Activated naive CD8-positive, alpha-beta T cell treated with anti-CD3 and anti-CD28 coated beads, Interleukin-2, amount 10 ng/mL, durations not matched to agents 7 days and 5 days (primary cell): ENCODE data around the gene NUCB1. TPM values are rescaled to one million over a fixed set of nuclear protein-coding genes. Genes with fewer than 3 reads are reported as not detected.
A peak's percentile ranks its signal among the peaks of the same experiment; 100 is the strongest.
"Not testable (repeated sequence)": the region's sequence is repeated elsewhere in the genome, so short reads cannot be mapped to it uniquely, and the experiment has no call there.

Experiments used
- ATAC-seq: fragments of 150-1000 bp; cut with Tn5 transposase; one replicate; pipeline ENCODE4 v1.10.0; 2021; ENCODE audit warnings: low read depth, moderate library complexity
- POLR2A ChIA-PET: fragments of 350-600 bp; sonication (Branson Sonifier 250); formaldehyde crosslinking; loops from one replicate; lab custom pipeline; 2021; ENCODE audit warnings: antibody characterized with exemption; lab: Charles Lee
- DNase-seq: peaks from one replicate; pipeline ENCODE4 v3.0.0; 2021
- H3K27ac Mint-ChIP-seq: one replicate; pipeline ENCODE4 v1.8.0; 2022; ENCODE audit warnings: mild to moderate bottlenecking, mixed read lengths
- H3K27me3 Mint-ChIP-seq: one replicate; pipeline ENCODE4 v1.8.0; 2022; ENCODE audit warnings: mild to moderate bottlenecking, moderate library complexity, mixed read lengths
- H3K36me3 Mint-ChIP-seq: one replicate; pipeline ENCODE4 v1.8.0; 2021; ENCODE audit warnings: mild to moderate bottlenecking, mixed read lengths
- H3K4me1 Mint-ChIP-seq: one replicate; pipeline ENCODE4 v1.8.0; 2021; ENCODE audit warnings: mixed read lengths
- H3K4me3 Mint-ChIP-seq: one replicate; pipeline ENCODE4 v1.8.0; 2022; ENCODE audit warnings: mild to moderate bottlenecking, moderate library complexity, mixed read lengths
- H3K9me3 Mint-ChIP-seq: one replicate; pipeline ENCODE4 v1.8.0; 2021; ENCODE audit warnings: mixed read lengths
- total RNA-seq, 2 experiments: library from RNA; stranded (reverse); gene quantifications; one replicate each; pipeline ENCODE4 v1.2.3, GENCODE V29; 2021

Gene NUCB1
- total RNA-seq, 2 experiments from 2014 or later: 203 to 214 TPM

- Mint-ChIP-seq H3K36me3 (peaks cover 37% of the 10 kb centered on the region), H3K27me3 (no peaks in the 10 kb centered on the region), H3K4me1 (peaks cover 37% of the 10 kb centered on the region), H3K9me3 (peaks cover 2% of the 10 kb centered on the region), H3K27ac (peak overlapping the region; percentile 65), H3K4me3 (no peak overlapping the region)
- DNase-seq (no peak), ATAC-seq (no peak)
- POLR2A ChIA-PET: interaction anchor here (0.6 to 1.2 kb wide), 3 partner anchors 18 to 238 kb away, joined by 3 to 4 read pairs (median 4); no protein-coding TSS in a partner anchor
These were observed 21.7 kb upstream of the NUCB1 start for GRCh38 chr19:48878196-48879024.

- Mint-ChIP-seq H3K4me3 (no peak overlapping the region), H3K4me1 (peaks cover 30% of the 10 kb centered on the region), H3K36me3 (peaks cover 29% of the 10 kb centered on the region), H3K9me3 (peaks cover 2% of the 10 kb centered on the region), H3K27me3 (no peaks in the 10 kb centered on the region), H3K27ac (no peak overlapping the region)
- DNase-seq (no peak), ATAC-seq (no peak)
- POLR2A ChIA-PET: interaction anchor here (0.7 to 1.2 kb wide), 2 partner anchors 17 to 91 kb away, joined by 3 to 4 read pairs; no protein-coding TSS in a partner anchor
These were observed 21.0 kb upstream of the NUCB1 start for GRCh38 chr19:48879025-48879637.

GRCh38 chr19:48879696-48880095 is 20.4 kb upstream of the NUCB1 start:
- H3K4me3 Mint-ChIP-seq, ATAC-seq, H3K27ac Mint-ChIP-seq, DNase-seq, H3K27me3 Mint-ChIP-seq, H3K9me3 Mint-ChIP-seq: not testable (repeated sequence)
- peaks cover 26% of the 10 kb centered on the region for H3K36me3 Mint-ChIP-seq
- peaks cover 24% of the 10 kb centered on the region for H3K4me1 Mint-ChIP-seq
- POLR2A ChIA-PET: interaction anchor here (0.7 to 3.1 kb wide), 4 partner anchors 7 to 91 kb away, joined by 3 to 14 read pairs (median 4); partner anchors contain the start of gene PPP1R15A

- Mint-ChIP-seq H3K4me1 (peaks cover 14% of the 10 kb centered on the region), H3K27me3 (no peaks in the 10 kb centered on the region), H3K9me3 (peaks cover 2% of the 10 kb centered on the region), H3K4me3 (no peak overlapping the region), H3K36me3 (peaks cover 14% of the 10 kb centered on the region), H3K27ac (no peak overlapping the region)
- DNase-seq: no peak
- POLR2A ChIA-PET: interaction anchor here (0.6 to 3.1 kb wide), 5 partner anchors 10 to 80 kb away, joined by 3 to 14 read pairs (median 6); partner anchors contain the start of gene PPP1R15A
- ATAC-seq: peak; percentile 33
These were observed 18.1 kb upstream of the NUCB1 start for GRCh38 chr19:48881741-48882657.

GRCh38 chr19:48883726-48884125 is 16.4 kb upstream of the NUCB1 start:
- Mint-ChIP-seq H3K27me3 (no peaks in the 10 kb centered on the region), H3K4me3 (no peak overlapping the region), H3K36me3 (peaks cover under 1% of the 10 kb centered on the region), H3K4me1 (peaks cover 3% of the 10 kb centered on the region), H3K27ac (no peak overlapping the region), H3K9me3 (peaks cover 2% of the 10 kb centered on the region)
- ATAC-seq (no peak), DNase-seq (no peak)
- POLR2A ChIA-PET: interaction anchor here (3.7 kb wide), 1 partner anchor 8 kb away, joined by 16 read pairs; no protein-coding TSS in a partner anchor

- DNase-seq (no peak), ATAC-seq (no peak)
- Mint-ChIP-seq H3K27me3 (peaks cover 5% of the 10 kb centered on the region), H3K36me3 (no peaks in the 10 kb centered on the region), H3K4me3 (no peak overlapping the region), H3K4me1 (no peaks in the 10 kb centered on the region), H3K27ac (no peak overlapping the region), H3K9me3 (no peaks in the 10 kb centered on the region)
- POLR2A ChIA-PET: interaction anchor here (0.7 to 2.2 kb wide), 5 partner anchors 8 to 665 kb away, joined by 3 to 9 read pairs (median 6); partner anchors contain the start of genes NUCB1 and PPP1R15A
These were observed 12.1 kb upstream of the NUCB1 start for GRCh38 chr19:48887861-48888612.

- not testable (repeated sequence) for H3K27ac Mint-ChIP-seq, H3K4me3 Mint-ChIP-seq, H3K4me1 Mint-ChIP-seq, DNase-seq, H3K36me3 Mint-ChIP-seq, ATAC-seq, H3K9me3 Mint-ChIP-seq
- H3K27me3 Mint-ChIP-seq: peaks cover 15% of the 10 kb centered on the region
- POLR2A ChIA-PET: interaction anchor here (1.1 kb wide), 2 partner anchors 11 to 17 kb away, joined by 3 to 6 read pairs; partner anchors contain the start of genes NUCB1 and PPP1R15A
These were observed 10.6 kb upstream of the NUCB1 start for GRCh38 chr19:48889496-48889895.

- no peak overlapping the region for H3K27ac Mint-ChIP-seq
- H3K36me3 Mint-ChIP-seq: no peaks in the 10 kb centered on the region
- H3K4me1 Mint-ChIP-seq: no peaks in the 10 kb centered on the region
- no peak for ATAC-seq
- no peak for DNase-seq
- no peaks in the 10 kb centered on the region for H3K9me3 Mint-ChIP-seq
- no peak overlapping the region for H3K4me3 Mint-ChIP-seq
- POLR2A ChIA-PET: no interaction called here
- peaks cover 25% of the 10 kb centered on the region for H3K27me3 Mint-ChIP-seq
These were observed 9.6 kb upstream of the NUCB1 start for GRCh38 chr19:48890551-48890950.

- Mint-ChIP-seq H3K4me1 (peaks cover 13% of the 10 kb centered on the region), H3K27ac (no peak overlapping the region), H3K4me3 (peak overlapping the region; percentile 68), H3K27me3 (peaks cover 36% of the 10 kb centered on the region), H3K9me3 (no peaks in the 10 kb centered on the region), H3K36me3 (peaks cover 2% of the 10 kb centered on the region)
- POLR2A ChIA-PET: interaction anchor here (1.0 to 2.3 kb wide), 3 partner anchors 8 to 69 kb away, joined by 3 to 7 read pairs (median 6); no protein-coding TSS in a partner anchor
- ATAC-seq (no peak), DNase-seq (no peak)
These were observed 4.9 kb upstream of the NUCB1 start for GRCh38 chr19:48895226-48895625.

- Mint-ChIP-seq H3K36me3 (peaks cover 7% of the 10 kb centered on the region), H3K9me3 (no peaks in the 10 kb centered on the region), H3K27me3 (peaks cover 36% of the 10 kb centered on the region), H3K4me1 (peaks cover 15% of the 10 kb centered on the region), H3K4me3 (peak overlapping the region; percentile 68), H3K27ac (peak overlapping the region; percentile 42)
- POLR2A ChIA-PET: interaction anchor here (0.8 to 2.3 kb wide), 8 partner anchors 9 to 68 kb away, joined by 3 to 9 read pairs (median 5); partner anchors contain the start of gene PPP1R15A
- peak; percentile 65 for DNase-seq
- peak; percentile 15 for ATAC-seq
These were observed 3.9 kb upstream of the NUCB1 start for GRCh38 chr19:48896191-48896720.

- no peak for ATAC-seq
- no peaks in the 10 kb centered on the region for H3K9me3 Mint-ChIP-seq
- H3K27ac Mint-ChIP-seq: no peak overlapping the region
- peaks cover 12% of the 10 kb centered on the region for H3K36me3 Mint-ChIP-seq
- no peak for DNase-seq
- peaks cover 34% of the 10 kb centered on the region for H3K27me3 Mint-ChIP-seq
- no peak overlapping the region for H3K4me3 Mint-ChIP-seq
- H3K4me1 Mint-ChIP-seq: peaks cover 20% of the 10 kb centered on the region
- POLR2A ChIA-PET: interaction anchor here (0.8 to 2.3 kb wide), 4 partner anchors 12 to 67 kb away, joined by 3 to 9 read pairs (median 8); partner anchors contain the start of gene PPP1R15A
These were observed 2.9 kb upstream of the NUCB1 start for GRCh38 chr19:48897181-48897580.
